Gastroesophageal sphincter (tissue), 3 donors: ENCODE measurements around the gene SYT15.

Experiments
- EP300 ChIP-seq: sonication (generic); formaldehyde crosslinking; IDR thresholded peaks from one replicate; pipeline ENCODE4 v1.6.1; 2017; ENCODE audit warnings: antibody characterized with exemption, mild to moderate bottlenecking
- POLR2A ChIP-seq, 2 donors: fragments of 450-650 bp; IDR thresholded peaks; one replicate each; pipeline ENCODE4 v1.6.1; 2017; ENCODE audit warnings: antibody characterized with exemption in 2 of 2, mild to moderate bottlenecking in 2 of 2, moderate library complexity in 1 of 2
- POLR2AphosphoS5 ChIP-seq: sonication (generic); formaldehyde crosslinking; IDR thresholded peaks from one replicate; pipeline ENCODE4 v1.6.1; 2017; ENCODE audit warnings: antibody characterized with exemption
- TF ChIP-seq, protein P1 (sequence below), 4 experiments: fragments of 200-600 bp in 2 of 4; fragments of 450-650 bp in 2 of 4; sonication (generic) in 1 of 4; IDR thresholded peaks; one replicate each; pipeline ENCODE4 v1.5.1; 2017 to 2019; ENCODE audit warnings: antibody characterized with exemption in 4 of 4, mild to moderate bottlenecking in 2 of 4, moderate library complexity in 2 of 4

- TF ChIP-seq, protein P1, sequence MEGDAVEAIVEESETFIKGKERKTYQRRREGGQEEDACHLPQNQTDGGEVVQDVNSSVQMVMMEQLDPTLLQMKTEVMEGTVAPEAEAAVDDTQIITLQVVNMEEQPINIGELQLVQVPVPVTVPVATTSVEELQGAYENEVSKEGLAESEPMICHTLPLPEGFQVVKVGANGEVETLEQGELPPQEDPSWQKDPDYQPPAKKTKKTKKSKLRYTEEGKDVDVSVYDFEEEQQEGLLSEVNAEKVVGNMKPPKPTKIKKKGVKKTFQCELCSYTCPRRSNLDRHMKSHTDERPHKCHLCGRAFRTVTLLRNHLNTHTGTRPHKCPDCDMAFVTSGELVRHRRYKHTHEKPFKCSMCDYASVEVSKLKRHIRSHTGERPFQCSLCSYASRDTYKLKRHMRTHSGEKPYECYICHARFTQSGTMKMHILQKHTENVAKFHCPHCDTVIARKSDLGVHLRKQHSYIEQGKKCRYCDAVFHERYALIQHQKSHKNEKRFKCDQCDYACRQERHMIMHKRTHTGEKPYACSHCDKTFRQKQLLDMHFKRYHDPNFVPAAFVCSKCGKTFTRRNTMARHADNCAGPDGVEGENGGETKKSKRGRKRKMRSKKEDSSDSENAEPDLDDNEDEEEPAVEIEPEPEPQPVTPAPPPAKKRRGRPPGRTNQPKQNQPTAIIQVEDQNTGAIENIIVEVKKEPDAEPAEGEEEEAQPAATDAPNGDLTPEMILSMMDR (IDR thresholded peaks at IDR 0.05): no peak
- TF ChIP-seq POLR2A (IDR thresholded peaks at IDR 0.05) (no peak), POLR2AphosphoS5 (no peak), EP300 (no peak)
Observed at GRCh38 chr10:46554166-46554781, 24.7 kb upstream of the SYT15 start.
